ENCODE results near the gene MORC1.

Gene MORC1

GRCh38 chr3:109045271-109046040, 72.5 kb downstream of the MORC1 start:
- no peak for TF ChIP-seq CTCF (IDR thresholded peaks at IDR 0.05; ENCODE audit: low read depth, low read length, missing control alignments)
- no peak overlapping the region for H3K4me3 ChIP-seq (replicated peaks; ENCODE audit: low read depth, low read length)
- no peak for DNase-seq (ENCODE audit: extremely low read depth, low read depth)

- H3K4me3 ChIP-seq (replicated peaks; ENCODE audit: low read depth, low read length): no peak overlapping the region
- no peak for DNase-seq (ENCODE audit: extremely low read depth, low read depth)
- no peak for TF ChIP-seq CTCF (IDR thresholded peaks at IDR 0.05; ENCODE audit: low read depth, low read length, missing control alignments)
These were observed 82.9 kb downstream of the MORC1 start for GRCh38 chr3:109035082-109035481.

GRCh38 chr3:109033000-109033660, 84.8 kb downstream of the MORC1 start:
- no peak for DNase-seq (ENCODE audit: extremely low read depth, low read depth)
- no peak for TF ChIP-seq CTCF (IDR thresholded peaks at IDR 0.05; ENCODE audit: low read depth, low read length, missing control alignments)
- no peak overlapping the region for H3K4me3 ChIP-seq (replicated peaks; ENCODE audit: low read depth, low read length)

- no peak for TF ChIP-seq CTCF (IDR thresholded peaks at IDR 0.05; ENCODE audit: low read depth, low read length, missing control alignments)
- DNase-seq (ENCODE audit: extremely low read depth, low read depth): no peak
These were observed 89.2 kb downstream of the MORC1 start for GRCh38 chr3:109028753-109029152.

GRCh38 chr3:109026821-109027220, 91.1 kb downstream of the MORC1 start:
- no peak for DNase-seq (ENCODE audit: extremely low read depth, low read depth)
- no peak overlapping the region for H3K4me3 ChIP-seq (replicated peaks; ENCODE audit: low read depth, low read length)
- no peak for TF ChIP-seq CTCF (IDR thresholded peaks at IDR 0.05; ENCODE audit: low read depth, low read length, missing control alignments)

More at GRCh38 chr3:109028753-109029152, 89.2 kb downstream of the MORC1 start:
- no peak overlapping the region for H3K4me3 ChIP-seq (replicated peaks; ENCODE audit: low read depth, low read length)

- no peak for DNase-seq (ENCODE audit: extremely low read depth, low read depth)
- no peak overlapping the region for H3K4me3 ChIP-seq (replicated peaks; ENCODE audit: low read depth, low read length)
- no peak for TF ChIP-seq CTCF (IDR thresholded peaks at IDR 0.05; ENCODE audit: low read depth, low read length, missing control alignments)
These were observed 92.0 kb downstream of the MORC1 start for GRCh38 chr3:109025896-109026295.
